ENCODE measurements around the gene NAA40.

Gene NAA40

DNA sequence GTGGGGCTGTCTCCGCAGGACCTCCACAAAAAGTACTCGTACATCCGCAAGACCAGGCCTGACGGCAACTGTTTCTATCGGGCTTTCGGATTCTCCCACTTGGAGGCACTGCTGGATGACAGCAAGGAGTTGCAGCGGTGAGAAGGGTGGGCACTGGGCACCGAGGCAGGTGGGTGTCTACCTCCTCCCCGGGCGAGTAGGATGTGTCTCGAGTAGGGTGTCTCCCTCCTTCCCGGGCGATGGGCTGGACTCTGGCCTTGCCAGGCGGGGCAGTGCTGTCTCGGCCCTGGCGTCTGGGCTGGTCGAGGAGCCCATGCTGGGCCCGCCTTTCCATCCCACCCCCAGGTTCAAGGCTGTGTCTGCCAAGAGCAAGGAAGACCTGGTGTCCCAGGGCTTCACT, 57.7 kb downstream of the NAA40 start:
- ChIA-PET CTCF (interaction anchor here (1.1 to 2.8 kb wide), 2 partner anchors 154 to 169 kb away, joined by 3 to 33 read pairs; partner anchors contain the start of gene MACROD1), POLR2A (no interaction called here)
- TF ChIP-seq, protein P1, sequence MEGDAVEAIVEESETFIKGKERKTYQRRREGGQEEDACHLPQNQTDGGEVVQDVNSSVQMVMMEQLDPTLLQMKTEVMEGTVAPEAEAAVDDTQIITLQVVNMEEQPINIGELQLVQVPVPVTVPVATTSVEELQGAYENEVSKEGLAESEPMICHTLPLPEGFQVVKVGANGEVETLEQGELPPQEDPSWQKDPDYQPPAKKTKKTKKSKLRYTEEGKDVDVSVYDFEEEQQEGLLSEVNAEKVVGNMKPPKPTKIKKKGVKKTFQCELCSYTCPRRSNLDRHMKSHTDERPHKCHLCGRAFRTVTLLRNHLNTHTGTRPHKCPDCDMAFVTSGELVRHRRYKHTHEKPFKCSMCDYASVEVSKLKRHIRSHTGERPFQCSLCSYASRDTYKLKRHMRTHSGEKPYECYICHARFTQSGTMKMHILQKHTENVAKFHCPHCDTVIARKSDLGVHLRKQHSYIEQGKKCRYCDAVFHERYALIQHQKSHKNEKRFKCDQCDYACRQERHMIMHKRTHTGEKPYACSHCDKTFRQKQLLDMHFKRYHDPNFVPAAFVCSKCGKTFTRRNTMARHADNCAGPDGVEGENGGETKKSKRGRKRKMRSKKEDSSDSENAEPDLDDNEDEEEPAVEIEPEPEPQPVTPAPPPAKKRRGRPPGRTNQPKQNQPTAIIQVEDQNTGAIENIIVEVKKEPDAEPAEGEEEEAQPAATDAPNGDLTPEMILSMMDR (IDR thresholded peaks at IDR 0.05; ENCODE audit: insufficient read depth, low read length, missing control alignments), result no peak
- no peak overlapping the region for H3K4me3 ChIP-seq (ENCODE audit: low read depth, low read length)
- DNase-seq (ENCODE audit: low read depth, low spot score), result no peak

DNA sequence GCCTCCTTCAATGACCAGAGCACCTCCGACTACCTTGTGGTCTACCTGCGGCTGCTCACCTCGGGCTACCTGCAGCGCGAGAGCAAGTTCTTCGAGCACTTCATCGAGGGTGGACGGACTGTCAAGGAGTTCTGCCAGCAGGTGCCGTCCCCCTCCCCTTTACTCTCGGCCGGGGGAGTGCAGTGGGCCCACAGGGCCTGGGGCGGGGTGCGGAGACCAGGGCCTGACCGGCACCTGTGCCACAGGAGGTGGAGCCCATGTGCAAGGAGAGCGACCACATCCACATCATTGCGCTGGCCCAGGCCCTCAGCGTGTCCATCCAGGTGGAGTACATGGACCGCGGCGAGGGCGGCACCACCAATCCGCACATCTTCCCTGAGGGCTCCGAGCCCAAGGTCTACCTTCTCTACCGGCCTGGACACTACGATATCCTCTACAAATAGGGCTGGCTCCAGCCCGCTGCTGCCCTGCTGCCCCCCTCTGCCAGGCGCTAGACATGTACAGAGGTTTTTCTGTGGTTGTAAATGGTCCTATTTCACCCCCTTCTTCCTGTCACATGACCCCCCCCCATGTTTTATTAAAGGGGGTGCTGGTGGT, 58.4 kb downstream of the NAA40 start:
- POLR2A ChIA-PET, result no interaction called here
- CTCF ChIA-PET, result interaction anchor here (1.0 to 13.1 kb wide), 3 partner anchors 13 to 152 kb away, joined by 3 to 591 read pairs (median 3); no protein-coding TSS in a partner anchor
- H3K4me3 ChIP-seq (ENCODE audit: low read depth, low read length), result no peak overlapping the region
- DNase-seq (ENCODE audit: low read depth, low spot score), result no peak
- TF ChIP-seq, protein P1 (IDR thresholded peaks at IDR 0.05; ENCODE audit: insufficient read depth, low read length, missing control alignments), result no peak

DNA sequence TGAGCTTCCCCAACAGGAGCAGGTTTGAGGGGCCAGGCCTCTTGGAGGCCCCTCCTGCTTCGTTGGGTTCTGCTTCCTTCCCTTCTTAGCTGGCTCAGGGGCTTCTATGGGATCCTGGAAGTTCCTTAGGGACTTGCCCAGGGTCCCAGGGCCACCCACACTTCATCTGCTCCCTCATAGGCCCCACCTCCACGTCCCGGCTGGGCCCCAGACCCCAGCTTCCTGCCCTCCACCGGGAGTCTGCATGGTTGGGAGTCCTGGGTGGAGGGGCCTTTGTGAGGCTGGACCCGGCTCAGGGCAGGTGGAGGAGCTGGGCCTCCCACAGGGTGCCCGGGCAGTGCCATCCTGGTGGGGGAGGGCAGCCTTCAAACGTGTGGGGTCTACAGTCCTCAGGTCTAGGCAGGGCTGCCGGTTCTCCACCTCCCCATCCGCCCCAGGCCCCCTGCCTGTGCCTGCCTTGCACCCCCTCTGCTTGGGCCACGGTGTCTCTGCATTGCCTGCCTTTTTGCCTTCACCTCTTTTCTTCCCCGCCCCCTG, 59.1 kb downstream of the NAA40 start:
- H3K4me3 ChIP-seq (ENCODE audit: low read depth, low read length), result no peak overlapping the region
- ChIA-PET POLR2A (no interaction called here), CTCF (interaction anchor here (1.0 to 13.1 kb wide), 4 partner anchors 14 to 160 kb away, joined by 3 to 591 read pairs (median 16); partner anchors contain the start of gene MARK2)
- no peak for DNase-seq (ENCODE audit: low read depth, low spot score)
- TF ChIP-seq, protein P1 (IDR thresholded peaks at IDR 0.05; ENCODE audit: insufficient read depth, low read length, missing control alignments), result no peak

DNA sequence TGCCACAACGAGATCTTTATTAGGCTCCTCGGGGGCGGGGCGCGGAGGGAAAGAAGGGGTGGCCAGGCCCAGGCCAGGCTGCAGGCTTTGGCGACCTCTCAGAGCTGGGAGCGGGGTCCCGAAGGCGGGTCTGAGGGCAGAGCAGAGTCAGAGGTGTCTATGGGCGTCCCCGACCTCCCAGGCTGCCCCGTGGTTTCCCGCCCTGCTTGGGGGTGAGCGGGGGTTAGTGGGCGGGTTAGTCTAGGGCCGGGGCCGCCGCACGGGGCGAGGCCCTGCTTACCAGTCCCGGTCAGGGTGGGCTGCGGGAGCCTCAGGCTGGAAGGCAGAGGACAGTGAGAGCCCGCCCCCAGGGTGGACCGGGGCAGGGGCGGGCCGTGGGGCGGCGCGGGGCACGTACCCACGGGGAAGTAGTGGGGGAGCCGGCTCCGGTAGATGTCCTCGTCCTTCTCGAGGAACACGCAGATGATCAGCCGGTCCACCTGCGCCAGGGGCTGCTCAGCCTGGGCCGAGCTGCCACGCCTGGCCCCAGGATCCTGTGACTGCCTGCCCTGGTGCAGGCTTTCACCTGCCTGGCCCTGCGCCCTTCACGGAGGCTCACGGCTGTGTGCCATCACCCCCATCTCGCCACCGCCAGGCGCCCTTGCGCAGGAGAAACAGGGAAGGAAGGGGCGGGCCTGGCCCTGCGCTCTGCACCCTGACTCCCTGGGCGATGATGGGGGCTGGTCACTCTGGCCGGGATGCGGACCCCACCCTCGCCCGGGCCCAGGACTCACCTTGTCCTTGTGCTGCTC, 60.0 kb downstream of the NAA40 start:
- CTCF ChIA-PET, result interaction anchor here (1.1 to 13.1 kb wide), 10 partner anchors 8 to 305 kb away, joined by 3 to 591 read pairs (median 20); partner anchors contain the start of genes MARK2 and OTUB1
- TF ChIP-seq, protein P1 (IDR thresholded peaks at IDR 0.05; ENCODE audit: insufficient read depth, low read length, missing control alignments), result no peak
- no peak for DNase-seq (ENCODE audit: low read depth, low spot score)
- no peak overlapping the region for H3K4me3 ChIP-seq (ENCODE audit: low read depth, low read length)
- POLR2A ChIA-PET, result interaction anchor here (1.9 kb wide), 1 partner anchor 149 kb away, joined by 6 read pairs; no protein-coding TSS in a partner anchor

DNA sequence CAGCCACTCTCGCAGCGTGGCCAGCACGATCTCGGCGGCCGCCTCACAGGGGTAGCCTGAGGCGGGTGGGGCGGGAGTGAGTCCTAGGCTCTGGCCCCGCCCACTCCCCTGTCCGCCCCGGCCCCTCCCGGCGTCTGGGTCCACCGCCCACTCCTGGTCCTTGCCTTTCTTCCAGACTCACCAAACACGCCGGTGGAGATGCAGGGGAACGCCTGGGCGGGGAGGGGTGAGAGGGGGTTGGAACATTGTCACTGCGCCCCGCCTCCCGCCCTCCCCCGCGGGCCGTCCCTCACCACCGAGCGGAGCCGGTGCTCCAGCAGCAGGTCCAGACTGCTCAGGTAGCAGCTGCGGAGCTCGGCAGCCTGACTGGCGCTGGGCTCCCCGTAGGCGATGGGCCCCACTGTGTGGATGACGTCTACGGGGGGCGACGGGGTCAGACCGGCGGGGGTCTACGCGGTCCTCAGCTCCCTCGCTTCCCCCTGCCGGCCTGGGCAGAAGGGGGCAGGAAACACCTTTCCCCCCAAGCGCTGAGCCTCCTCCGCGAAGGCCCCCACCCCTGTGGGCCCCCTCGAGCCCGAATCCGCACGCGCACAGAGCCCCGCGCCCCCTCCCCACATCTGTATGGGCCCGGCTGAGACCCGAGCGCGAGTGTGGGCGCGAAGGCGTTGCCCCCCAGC, 60.7 kb downstream of the NAA40 start:
- no peak for DNase-seq (ENCODE audit: low read depth, low spot score)
- H3K4me3 ChIP-seq (ENCODE audit: low read depth, low read length), result no peak overlapping the region
- ChIA-PET POLR2A (interaction anchor here (1.2 to 1.9 kb wide), 2 partner anchors 148 to 185 kb away, joined by 3 to 6 read pairs; no protein-coding TSS in a partner anchor), CTCF (interaction anchor here (0.7 to 13.1 kb wide), 25 partner anchors 9 to 734 kb away, joined by 3 to 591 read pairs (median 8); partner anchors contain the start of genes MACROD1, MARK2, OTUB1 and STIP1)
- TF ChIP-seq, protein P1 (IDR thresholded peaks at IDR 0.05; ENCODE audit: insufficient read depth, low read length, missing control alignments), result no peak

Data from AG04449 (cell line).